HG02571 (cell line): ENCODE measurements around the gene TNNT2.

Source experiments
- ATAC-seq: cut with Tn5 transposase; IDR thresholded peaks from one replicate; pipeline ENCODE4 v1.9.1; 2021; ENCODE audit warnings: mild to moderate bottlenecking, moderate library complexity; ENCODE audit not compliant: unreplicated experiment

The TNNT2 gene

GRCh38 chr1:201404055-201404454, 26.6 kb upstream of the TNNT2 start:
- ATAC-seq, result no peak

GRCh38 chr1:201403359-201403758, 25.9 kb upstream of the TNNT2 start:
- ATAC-seq, result no peak

GRCh38 chr1:201401700-201402099, 24.2 kb upstream of the TNNT2 start:
- ATAC-seq, result no peak

GRCh38 chr1:201400852-201401230, 23.4 kb upstream of the TNNT2 start:
- ATAC-seq, result no peak

GRCh38 chr1:201400212-201400851, 22.9 kb upstream of the TNNT2 start:
- ATAC-seq, result no peak

- ATAC-seq, result no peak
Measured at GRCh38 chr1:201399352-201400126, 22.1 kb upstream of the TNNT2 start.

GRCh38 chr1:201399018-201399351, 21.5 kb upstream of the TNNT2 start, which contains the start of gene LAD1:
Gene LAD1, minus strand, starts transcription at chr1:201399324. Its CDS starts 18 bp downstream, at chr1:201399306.
- no peak for ATAC-seq

- ATAC-seq, result no peak
Measured at GRCh38 chr1:201397675-201398074, 20.2 kb upstream of the TNNT2 start.

GRCh38 chr1:201396861-201397464, 19.5 kb upstream of the TNNT2 start:
- ATAC-seq, result no peak

- ATAC-seq, result no peak
Measured at GRCh38 chr1:201395936-201396335, 18.5 kb upstream of the TNNT2 start.

- ATAC-seq, result no peak
Measured at GRCh38 chr1:201394591-201394990, 17.1 kb upstream of the TNNT2 start.

GRCh38 chr1:201393076-201393475, 15.6 kb upstream of the TNNT2 start:
- ATAC-seq, result no peak

GRCh38 chr1:201391651-201392511, 14.4 kb upstream of the TNNT2 start:
- no peak for ATAC-seq

- no peak for ATAC-seq
Measured at GRCh38 chr1:201391225-201391624, 13.7 kb upstream of the TNNT2 start.

GRCh38 chr1:201389051-201389450, 11.6 kb upstream of the TNNT2 start:
- no peak for ATAC-seq

- no peak for ATAC-seq
Measured at GRCh38 chr1:201386208-201386607, 8.7 kb upstream of the TNNT2 start.

- peak; percentile 64 for ATAC-seq
Measured at GRCh38 chr1:201385299-201385891, 7.9 kb upstream of the TNNT2 start.

GRCh38 chr1:201384406-201384782, 6.9 kb upstream of the TNNT2 start:
- ATAC-seq, result no peak

- ATAC-seq, result no peak
Measured at GRCh38 chr1:201383647-201384405, 6.3 kb upstream of the TNNT2 start.

GRCh38 chr1:201381130-201381529, 3.6 kb upstream of the TNNT2 start:
- ATAC-seq, result no peak
